Measurements from ENCODE around the gene FMN1. TPM values are rescaled to one million over a fixed set of nuclear protein-coding genes. Genes with fewer than 3 reads are reported as not detected.

FMN1 gene
- total and polyA plus RNA-seq, 2 experiments from 2014 or later: 0.53 to 1.8 TPM

DNA sequence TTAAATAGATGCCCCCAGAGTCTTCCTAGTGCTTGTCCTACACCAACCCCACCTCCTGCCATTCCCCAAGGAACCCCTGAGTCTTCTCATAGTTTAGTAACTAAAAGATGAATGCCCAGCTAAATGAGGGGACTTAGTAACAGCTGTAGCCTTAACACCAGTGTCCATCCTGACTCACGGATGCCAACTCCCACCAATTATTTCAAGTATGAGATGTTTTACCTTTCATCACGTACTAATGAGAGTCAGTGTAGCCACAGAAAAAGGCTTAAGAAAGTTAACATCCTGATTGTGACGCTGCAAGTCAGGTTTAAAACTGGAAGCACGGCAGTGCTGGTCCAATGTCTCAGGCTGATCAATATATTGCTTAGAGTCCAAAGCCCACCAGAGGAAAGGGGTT lies 109.9 kb downstream of the FMN1 start:
- TF ChIP-seq, protein P1, sequence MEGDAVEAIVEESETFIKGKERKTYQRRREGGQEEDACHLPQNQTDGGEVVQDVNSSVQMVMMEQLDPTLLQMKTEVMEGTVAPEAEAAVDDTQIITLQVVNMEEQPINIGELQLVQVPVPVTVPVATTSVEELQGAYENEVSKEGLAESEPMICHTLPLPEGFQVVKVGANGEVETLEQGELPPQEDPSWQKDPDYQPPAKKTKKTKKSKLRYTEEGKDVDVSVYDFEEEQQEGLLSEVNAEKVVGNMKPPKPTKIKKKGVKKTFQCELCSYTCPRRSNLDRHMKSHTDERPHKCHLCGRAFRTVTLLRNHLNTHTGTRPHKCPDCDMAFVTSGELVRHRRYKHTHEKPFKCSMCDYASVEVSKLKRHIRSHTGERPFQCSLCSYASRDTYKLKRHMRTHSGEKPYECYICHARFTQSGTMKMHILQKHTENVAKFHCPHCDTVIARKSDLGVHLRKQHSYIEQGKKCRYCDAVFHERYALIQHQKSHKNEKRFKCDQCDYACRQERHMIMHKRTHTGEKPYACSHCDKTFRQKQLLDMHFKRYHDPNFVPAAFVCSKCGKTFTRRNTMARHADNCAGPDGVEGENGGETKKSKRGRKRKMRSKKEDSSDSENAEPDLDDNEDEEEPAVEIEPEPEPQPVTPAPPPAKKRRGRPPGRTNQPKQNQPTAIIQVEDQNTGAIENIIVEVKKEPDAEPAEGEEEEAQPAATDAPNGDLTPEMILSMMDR (IDR thresholded peaks at IDR 0.05; ENCODE audit: low read depth, low read length): no peak
- H3K27me3 ChIP-seq: no peaks in the 10 kb centered on the region
- no peak overlapping the region for H3K27ac ChIP-seq
- no peak overlapping the region for H3K4me3 ChIP-seq
- H3K36me3 ChIP-seq: no peaks in the 10 kb centered on the region
- no peak for DNase-seq (ENCODE audit: low read depth in 1 of 2, low spot score in 1 of 2)
- H3K4me1 ChIP-seq (ENCODE audit: low read depth): no peaks in the 10 kb centered on the region
- no peaks in the 10 kb centered on the region for H3K9me3 ChIP-seq (ENCODE audit: low read depth)

- Histone ChIP-seq H3K4me1 (ENCODE audit: low read depth) (no peaks in the 10 kb centered on the region), H3K36me3 (no peaks in the 10 kb centered on the region), H3K9me3 (ENCODE audit: low read depth) (no peaks in the 10 kb centered on the region), H3K4me3 (no peak overlapping the region), H3K27ac (no peak overlapping the region), H3K27me3 (no peaks in the 10 kb centered on the region)
- no peak for DNase-seq (ENCODE audit: low read depth in 1 of 2, low spot score in 1 of 2)
- TF ChIP-seq, protein P1 (IDR thresholded peaks at IDR 0.05; ENCODE audit: low read depth, low read length): no peak
Observed at GRCh38 chr15:33083232-33084081, 111.1 kb downstream of the FMN1 start.

GRCh38 chr15:33080006-33080405 lies 114.5 kb downstream of the FMN1 start:
- Histone ChIP-seq H3K4me3 (no peak overlapping the region), H3K36me3 (no peaks in the 10 kb centered on the region), H3K27me3 (no peaks in the 10 kb centered on the region), H3K4me1 (ENCODE audit: low read depth) (no peaks in the 10 kb centered on the region), H3K9me3 (ENCODE audit: low read depth) (no peaks in the 10 kb centered on the region), H3K27ac (no peak overlapping the region)
- DNase-seq (ENCODE audit: low read depth in 1 of 2, low spot score in 1 of 2): no peak
- TF ChIP-seq, protein P1 (IDR thresholded peaks at IDR 0.05; ENCODE audit: low read depth, low read length): no peak

DNA sequence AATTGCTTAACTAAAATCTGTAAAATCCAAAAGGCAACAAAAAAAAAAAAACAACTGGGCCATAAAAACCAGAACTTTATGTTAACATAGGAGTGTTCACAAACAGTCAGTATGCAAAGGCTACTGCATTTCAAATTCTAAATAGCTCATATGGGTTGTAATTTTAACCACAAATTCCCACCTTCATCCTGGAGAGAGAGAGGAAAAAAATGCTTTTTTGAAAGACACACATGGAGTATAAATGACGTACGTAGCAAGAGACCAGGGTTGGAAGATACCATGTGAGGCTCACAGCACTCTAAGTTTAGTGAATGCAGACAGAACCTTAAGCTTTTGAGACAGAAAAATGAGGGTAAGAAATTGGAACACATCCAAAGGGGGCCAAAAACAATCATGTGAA lies 115.9 kb downstream of the FMN1 start:
- TF ChIP-seq, protein P1 (IDR thresholded peaks at IDR 0.05; ENCODE audit: low read depth, low read length): no peak
- H3K27ac ChIP-seq: no peak overlapping the region

GRCh38 chr15:33076937-33077336 lies 117.6 kb downstream of the FMN1 start:
- no peaks in the 10 kb centered on the region for H3K9me3 ChIP-seq (ENCODE audit: low read depth)
- no peaks in the 10 kb centered on the region for H3K27me3 ChIP-seq
- H3K4me1 ChIP-seq (ENCODE audit: low read depth): no peaks in the 10 kb centered on the region
- no peak overlapping the region for H3K27ac ChIP-seq
- DNase-seq (ENCODE audit: low read depth in 1 of 2, low spot score in 1 of 2): no peak
- H3K4me3 ChIP-seq: no peak overlapping the region
- H3K36me3 ChIP-seq: no peaks in the 10 kb centered on the region
- TF ChIP-seq, protein P1 (IDR thresholded peaks at IDR 0.05; ENCODE audit: low read depth, low read length): no peak

More for the DNA sequence above, 115.9 kb downstream of the FMN1 start:
- Histone ChIP-seq H3K4me1 (ENCODE audit: low read depth) (no peaks in the 10 kb centered on the region), H3K27me3 (no peaks in the 10 kb centered on the region), H3K36me3 (no peaks in the 10 kb centered on the region), H3K9me3 (ENCODE audit: low read depth) (no peaks in the 10 kb centered on the region), H3K4me3 (no peak overlapping the region)
- DNase-seq (ENCODE audit: low read depth in 1 of 2, low spot score in 1 of 2): no peak

Data from cardiac muscle cell (in vitro differentiated cells and primary cell).